ENCODE measurements around the gene ZBTB7A.

GRCh38 chr19:4097501-4097900, 30.8 kb upstream of the ZBTB7A start:
- no peak for TF ChIP-seq CTCF (IDR thresholded peaks at IDR 0.05; ENCODE audit: insufficient read depth, low read length)
- TF ChIP-seq POLR2AphosphoS5 (IDR thresholded peaks at IDR 0.05; ENCODE audit: low read depth): no peak
- no peak for TF ChIP-seq REST (IDR thresholded peaks at IDR 0.05; ENCODE audit: insufficient replicate concordance, low read depth)
- TF ChIP-seq SPI1 (IDR thresholded peaks at IDR 0.05; ENCODE audit: borderline replicate concordance, low read depth): no peak

Data from HL-60 (cell line).